ENCODE data around the gene OBP2A. TPM values are rescaled to one million over a fixed set of nuclear protein-coding genes. Genes with fewer than 3 reads are reported as not detected.

OBP2A gene
- polyA plus RNA-seq, 3 donors: not detected

- H3K36me3 Mint-ChIP-seq: no peaks in the 10 kb centered on the region
- Histone ChIP-seq H2AFZ (ENCODE audit: insufficient read depth, low read depth, low read length, poor library complexity, severe bottlenecking) (no peak overlapping the region), H4K20me1 (ENCODE audit: insufficient read depth, low read length) (no peaks in the 10 kb centered on the region), H3K4me3 (replicated peaks in 1 of 3; ENCODE audit: low read depth in 2 of 3, low read length in 3 of 3) (no peak overlapping the region), H3K27me3 (ENCODE audit: control insufficient read depth in 2 of 2, insufficient read depth in 2 of 2, low read length in 2 of 2) (no peaks in the 10 kb centered on the region), H3K79me2 (ENCODE audit: insufficient read depth, low read length) (no peaks in the 10 kb centered on the region), H3K4me1 (ENCODE audit: control insufficient read depth in 1 of 2, insufficient read depth in 2 of 2, low read length in 2 of 2) (no peaks in the 10 kb centered on the region), H3K9me3 (replicated peaks in 1 of 2; ENCODE audit: control insufficient read depth in 1 of 2, insufficient read depth in 1 of 2, low read length in 2 of 2) (no peaks in the 10 kb centered on the region), H3K27ac (ENCODE audit: low read depth in 1 of 2, low read length in 2 of 2) (no peak overlapping the region), H3K4me2 (replicated peaks; ENCODE audit: extremely low read depth, low read length, poor library complexity, severe bottlenecking) (no peak overlapping the region), H3K36me3 (replicated peaks in 1 of 2; ENCODE audit: control insufficient read depth in 1 of 2, insufficient read depth in 2 of 2, low read length in 2 of 2) (no peaks in the 10 kb centered on the region), H3K9ac (ENCODE audit: insufficient read depth, low read length, poor library complexity, severe bottlenecking) (no peak overlapping the region)
- TF ChIP-seq CTCF (IDR thresholded peaks at IDR 0.05): no peak
- H3K4me3 Mint-ChIP-seq: no peak overlapping the region
- DNase-seq: no peak
- H3K4me1 Mint-ChIP-seq: no peaks in the 10 kb centered on the region
- intact Hi-C loops (cut with micrococcal nuclease): no loop called here
- peaks cover 0 to 3% (median 2%) of the 10 kb centered on the region in 7 donors for H3K9me3 Mint-ChIP-seq
- H3K27ac Mint-ChIP-seq: no peak overlapping the region
- peaks cover 2 to 7% (median 3%) of the 10 kb centered on the region in 3 donors for H3K27me3 Mint-ChIP-seq (ENCODE audit: low read depth in 3 of 3)
- 90% methylated on average over 19 of the region's 22 CpGs for whole genome bisulfite sequencing (ENCODE audit: insufficient coverage)
Observed at GRCh38 chr9:135591506-135592330, 45.8 kb downstream of the OBP2A start.

- no peak overlapping the region for H3K9ac ChIP-seq (ENCODE audit: insufficient read depth, low read length, poor library complexity, severe bottlenecking)
- H2AFZ ChIP-seq (ENCODE audit: insufficient read depth, low read depth, low read length, poor library complexity, severe bottlenecking): no peak overlapping the region
- no peaks in the 10 kb centered on the region for H3K36me3 Mint-ChIP-seq
- TF ChIP-seq CTCF (IDR thresholded peaks at IDR 0.05): no peak
- H3K27me3 Mint-ChIP-seq (ENCODE audit: low read depth in 3 of 3): peaks cover 2 to 7% (median 3%) of the 10 kb centered on the region in 3 donors
- H3K4me2 ChIP-seq (replicated peaks; ENCODE audit: extremely low read depth, low read length, poor library complexity, severe bottlenecking): no peak overlapping the region
- intact Hi-C loops (cut with micrococcal nuclease): no loop called here
- H3K4me3 Mint-ChIP-seq: no peak overlapping the region
- H3K27ac Mint-ChIP-seq: no peak overlapping the region
- H3K9me3 ChIP-seq (replicated peaks in 1 of 2; ENCODE audit: control insufficient read depth in 1 of 2, insufficient read depth in 1 of 2, low read length in 2 of 2): no peaks in the 10 kb centered on the region
- H3K4me3 ChIP-seq (replicated peaks in 1 of 3; ENCODE audit: low read depth in 2 of 3, low read length in 3 of 3): no peak overlapping the region
- peaks cover 0 to 3% (median 2%) of the 10 kb centered on the region in 7 donors for H3K9me3 Mint-ChIP-seq
- no peaks in the 10 kb centered on the region for H3K79me2 ChIP-seq (ENCODE audit: insufficient read depth, low read length)
- no peaks in the 10 kb centered on the region for H3K4me1 ChIP-seq (ENCODE audit: control insufficient read depth in 1 of 2, insufficient read depth in 2 of 2, low read length in 2 of 2)
- H3K27me3 ChIP-seq (ENCODE audit: control insufficient read depth in 2 of 2, insufficient read depth in 2 of 2, low read length in 2 of 2): no peaks in the 10 kb centered on the region
- WGBS (ENCODE audit: insufficient coverage): 87% methylated on average over 3 of the region's 5 CpGs
- H3K36me3 ChIP-seq (replicated peaks in 1 of 2; ENCODE audit: control insufficient read depth in 1 of 2, insufficient read depth in 2 of 2, low read length in 2 of 2): no peaks in the 10 kb centered on the region
- no peaks in the 10 kb centered on the region for H3K4me1 Mint-ChIP-seq
- no peak overlapping the region for H3K27ac ChIP-seq (ENCODE audit: low read depth in 1 of 2, low read length in 2 of 2)
- no peak for DNase-seq
- H4K20me1 ChIP-seq (ENCODE audit: insufficient read depth, low read length): no peaks in the 10 kb centered on the region
Observed at GRCh38 chr9:135592331-135592590, 46.3 kb downstream of the OBP2A start.
